ENCODE results near the gene NDST1.

DNA sequence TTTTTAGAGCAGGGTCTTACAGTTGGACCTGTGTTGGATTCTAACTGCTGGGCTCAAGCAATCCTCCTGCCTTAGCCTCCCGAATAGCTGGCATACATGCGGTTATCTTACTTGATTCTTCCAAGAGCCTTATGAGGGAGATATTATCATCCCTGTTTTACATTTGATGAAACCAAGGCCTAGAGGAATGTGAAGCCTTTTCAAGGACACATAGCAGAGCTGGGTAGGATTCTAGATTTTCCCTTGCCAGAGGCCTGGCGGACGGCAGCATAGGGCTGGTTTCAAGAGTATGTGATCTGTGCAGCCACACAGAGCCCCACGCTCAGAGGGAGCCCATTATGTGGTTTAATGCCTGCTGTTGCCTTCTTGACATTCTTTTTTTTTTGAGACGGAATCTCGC lies 24.2 kb downstream of the NDST1 start:
- TF ChIP-seq, protein P1, sequence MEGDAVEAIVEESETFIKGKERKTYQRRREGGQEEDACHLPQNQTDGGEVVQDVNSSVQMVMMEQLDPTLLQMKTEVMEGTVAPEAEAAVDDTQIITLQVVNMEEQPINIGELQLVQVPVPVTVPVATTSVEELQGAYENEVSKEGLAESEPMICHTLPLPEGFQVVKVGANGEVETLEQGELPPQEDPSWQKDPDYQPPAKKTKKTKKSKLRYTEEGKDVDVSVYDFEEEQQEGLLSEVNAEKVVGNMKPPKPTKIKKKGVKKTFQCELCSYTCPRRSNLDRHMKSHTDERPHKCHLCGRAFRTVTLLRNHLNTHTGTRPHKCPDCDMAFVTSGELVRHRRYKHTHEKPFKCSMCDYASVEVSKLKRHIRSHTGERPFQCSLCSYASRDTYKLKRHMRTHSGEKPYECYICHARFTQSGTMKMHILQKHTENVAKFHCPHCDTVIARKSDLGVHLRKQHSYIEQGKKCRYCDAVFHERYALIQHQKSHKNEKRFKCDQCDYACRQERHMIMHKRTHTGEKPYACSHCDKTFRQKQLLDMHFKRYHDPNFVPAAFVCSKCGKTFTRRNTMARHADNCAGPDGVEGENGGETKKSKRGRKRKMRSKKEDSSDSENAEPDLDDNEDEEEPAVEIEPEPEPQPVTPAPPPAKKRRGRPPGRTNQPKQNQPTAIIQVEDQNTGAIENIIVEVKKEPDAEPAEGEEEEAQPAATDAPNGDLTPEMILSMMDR (conservative IDR thresholded peaks at IDR 0.05; ENCODE audit: low read depth, low read length) = no peak
- TF ChIP-seq EZH2 (IDR thresholded peaks at IDR 0.05; ENCODE audit: low read length, unreplicated experiment) = no peak
